DOHH2 (cell line): ENCODE data around the gene DDAH2.
"Not testable (repeated sequence)": the region's sequence is repeated elsewhere in the genome, so short reads cannot be mapped to it uniquely, and the experiment has no call there.

ENCODE experiments used
- H3F3A ChIP-seq: fragments of 200-600 bp; sonication (generic), shearing (Covaris generic); 2 replicates; pipeline ENCODE4 v1.6.0; 2016; ENCODE audit warnings: antibody characterized with exemption, mild to moderate bottlenecking; ENCODE audit not compliant: control insufficient read depth, insufficient read depth
- H3K27ac ChIP-seq: fragments of 200-600 bp; sonication (generic); 2 replicates; pipeline ENCODE4 v1.5.1; 2014; ENCODE audit warnings: low read depth, mild to moderate bottlenecking, low read length, moderate library complexity
- H3K27me3 ChIP-seq: fragments of 200-600 bp; sonication (generic); 2 replicates; pipeline ENCODE4 v1.6.1; 2014; ENCODE audit warnings: mild to moderate bottlenecking, low read length, mixed read lengths; ENCODE audit not compliant: control insufficient read depth
- H3K36me3 ChIP-seq: fragments of 200-600 bp; sonication (generic); 2 replicates; pipeline ENCODE4 v1.6.1; 2014; ENCODE audit warnings: mild to moderate bottlenecking, low read length, moderate library complexity, mixed read lengths; ENCODE audit not compliant: control insufficient read depth
- H3K4me1 ChIP-seq: fragments of 200-600 bp; sonication (generic); 2 replicates; pipeline ENCODE4 v1.6.1; 2014; ENCODE audit warnings: mild to moderate bottlenecking, low read length, mixed read lengths; ENCODE audit not compliant: control insufficient read depth
- H3K4me2 ChIP-seq: fragments of 200-600 bp; sonication (generic); 2 replicates; pipeline ENCODE4 v1.6.0; 2014; ENCODE audit warnings: mild to moderate bottlenecking, low read length, moderate library complexity
- H3K4me3 ChIP-seq: fragments of 200-600 bp; sonication (generic); 2 replicates; pipeline ENCODE4 v1.5.1; 2014; ENCODE audit warnings: mild to moderate bottlenecking, low read length, mixed read lengths
- H3K79me2 ChIP-seq: fragments of 200-600 bp; sonication (generic); 2 replicates; pipeline ENCODE4 v1.6.1; 2014; ENCODE audit warnings: mild to moderate bottlenecking, low read length, mixed read lengths; ENCODE audit not compliant: control insufficient read depth
- H3K9me2 ChIP-seq: fragments of 200-600 bp; sonication (generic); replicated peaks from 2 replicates; pipeline ENCODE4 v1.6.1; 2014; ENCODE audit warnings: mild to moderate bottlenecking, low read length, mixed read lengths; ENCODE audit not compliant: control insufficient read depth
- H3K9me3 ChIP-seq: fragments of 200-600 bp; sonication (generic); 2 replicates; pipeline ENCODE4 v1.6.1; 2014; ENCODE audit warnings: antibody characterized with exemption, low read length, mixed read lengths; ENCODE audit not compliant: control insufficient read depth, insufficient read depth
- H4K20me1 ChIP-seq: fragments of 200-600 bp; sonication (generic); 2 replicates; pipeline ENCODE4 v1.6.0; 2014; ENCODE audit warnings: low read depth, mild to moderate bottlenecking, antibody characterized with exemption, low read length, moderate library complexity; ENCODE audit not compliant: control insufficient read depth, insufficient read depth
- EZH2phosphoT487 ChIP-seq: fragments of 200-600 bp; sonication (generic); IDR thresholded peaks from 2 replicates; pipeline ENCODE4 v1.6.1; 2017; ENCODE audit warnings: borderline replicate concordance, mild to moderate bottlenecking, antibody characterized with exemption, low read length, moderate library complexity, mixed read lengths
- TF ChIP-seq, protein P1 (sequence below): fragments of 200-600 bp; sonication (generic); IDR thresholded peaks from one replicate; pipeline ENCODE4 v1.5.1; 2014; ENCODE audit warnings: antibody characterized with exemption, mild to moderate bottlenecking, low read depth, low read length; ENCODE audit not compliant: poor library complexity, severe bottlenecking

The DDAH2 gene

DNA sequence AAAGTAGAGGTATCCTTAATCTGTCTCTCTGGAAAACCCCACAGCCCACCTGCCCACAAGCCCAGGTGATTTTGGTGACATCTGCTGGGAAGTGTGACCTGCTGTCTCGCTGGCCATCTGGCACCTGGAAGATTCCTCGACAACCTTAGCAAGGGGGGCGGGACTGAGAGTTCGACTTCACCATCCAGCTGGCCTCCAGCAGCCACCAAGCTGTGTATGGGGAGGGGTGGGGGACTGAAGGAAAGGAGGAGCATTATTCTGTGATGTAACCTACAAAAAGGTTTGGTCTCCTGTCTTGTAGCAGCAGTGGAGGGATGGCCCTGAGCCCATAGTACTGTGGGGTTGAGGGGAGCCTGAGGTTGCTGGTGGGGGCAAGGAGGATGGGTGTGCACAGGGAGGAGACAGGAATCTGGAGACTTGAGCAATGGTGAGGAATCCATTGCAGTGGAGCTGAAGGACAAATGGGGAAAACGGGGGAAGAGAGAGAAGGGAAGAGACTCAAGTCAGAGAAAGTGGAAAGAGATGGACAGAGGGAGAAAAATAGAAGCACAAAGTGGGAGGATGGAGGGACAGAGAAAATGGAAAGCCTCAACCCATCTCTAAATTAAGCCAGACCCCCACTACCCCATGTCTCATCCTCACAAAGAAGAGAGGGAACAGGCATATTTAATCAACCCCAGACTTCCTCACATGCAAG, 18.4 kb downstream of the DDAH2 start:
- no peak overlapping the region for H3K4me2 ChIP-seq
- H3K4me1 ChIP-seq = peaks cover 5% of the 10 kb centered on the region; the same call in 1 of the 2 replicates
- H3K9me3 ChIP-seq = no peaks in the 10 kb centered on the region
- H4K20me1 ChIP-seq = no peaks in the 10 kb centered on the region
- H3K4me3 ChIP-seq = no peak overlapping the region
- no peaks in the 10 kb centered on the region for H3K9me2 ChIP-seq
- no peaks in the 10 kb centered on the region for H3K36me3 ChIP-seq
- peaks cover 3% of the 10 kb centered on the region; the same call in 1 of the 2 replicates for H3F3A ChIP-seq
- no peaks in the 10 kb centered on the region for H3K79me2 ChIP-seq
- TF ChIP-seq EZH2phosphoT487 = no peak
- TF ChIP-seq, protein P1, sequence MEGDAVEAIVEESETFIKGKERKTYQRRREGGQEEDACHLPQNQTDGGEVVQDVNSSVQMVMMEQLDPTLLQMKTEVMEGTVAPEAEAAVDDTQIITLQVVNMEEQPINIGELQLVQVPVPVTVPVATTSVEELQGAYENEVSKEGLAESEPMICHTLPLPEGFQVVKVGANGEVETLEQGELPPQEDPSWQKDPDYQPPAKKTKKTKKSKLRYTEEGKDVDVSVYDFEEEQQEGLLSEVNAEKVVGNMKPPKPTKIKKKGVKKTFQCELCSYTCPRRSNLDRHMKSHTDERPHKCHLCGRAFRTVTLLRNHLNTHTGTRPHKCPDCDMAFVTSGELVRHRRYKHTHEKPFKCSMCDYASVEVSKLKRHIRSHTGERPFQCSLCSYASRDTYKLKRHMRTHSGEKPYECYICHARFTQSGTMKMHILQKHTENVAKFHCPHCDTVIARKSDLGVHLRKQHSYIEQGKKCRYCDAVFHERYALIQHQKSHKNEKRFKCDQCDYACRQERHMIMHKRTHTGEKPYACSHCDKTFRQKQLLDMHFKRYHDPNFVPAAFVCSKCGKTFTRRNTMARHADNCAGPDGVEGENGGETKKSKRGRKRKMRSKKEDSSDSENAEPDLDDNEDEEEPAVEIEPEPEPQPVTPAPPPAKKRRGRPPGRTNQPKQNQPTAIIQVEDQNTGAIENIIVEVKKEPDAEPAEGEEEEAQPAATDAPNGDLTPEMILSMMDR = no peak
- H3K27ac ChIP-seq = no peak overlapping the region
- peaks cover 47% of the 10 kb centered on the region for H3K27me3 ChIP-seq

- not testable (repeated sequence) for H3K27ac ChIP-seq, H3F3A ChIP-seq, H3K36me3 ChIP-seq, H3K4me1 ChIP-seq, H3K9me2 ChIP-seq, H3K4me3 ChIP-seq, H3K79me2 ChIP-seq, H3K9me3 ChIP-seq, H3K4me2 ChIP-seq, H4K20me1 ChIP-seq
- peaks cover 40% of the 10 kb centered on the region for H3K27me3 ChIP-seq
Measured at GRCh38 chr6:31709157-31709556, 19.9 kb downstream of the DDAH2 start.

GRCh38 chr6:31708224-31708623, 20.9 kb downstream of the DDAH2 start:
- H3K9me2 ChIP-seq = no peaks in the 10 kb centered on the region
- H3K36me3 ChIP-seq = no peaks in the 10 kb centered on the region
- H3K4me3 ChIP-seq = no peak overlapping the region
- H3K9me3 ChIP-seq = no peaks in the 10 kb centered on the region
- no peaks in the 10 kb centered on the region for H3K79me2 ChIP-seq
- TF ChIP-seq EZH2phosphoT487 = no peak
- TF ChIP-seq, protein P1 = no peak
- H3K4me1 ChIP-seq = peaks cover 12% of the 10 kb centered on the region
- no peak overlapping the region for H3K4me2 ChIP-seq
- no peak overlapping the region for H3K27ac ChIP-seq
- peaks cover 34% of the 10 kb centered on the region for H3K27me3 ChIP-seq
- peaks cover 6% of the 10 kb centered on the region for H3F3A ChIP-seq
- no peaks in the 10 kb centered on the region for H4K20me1 ChIP-seq

DNA sequence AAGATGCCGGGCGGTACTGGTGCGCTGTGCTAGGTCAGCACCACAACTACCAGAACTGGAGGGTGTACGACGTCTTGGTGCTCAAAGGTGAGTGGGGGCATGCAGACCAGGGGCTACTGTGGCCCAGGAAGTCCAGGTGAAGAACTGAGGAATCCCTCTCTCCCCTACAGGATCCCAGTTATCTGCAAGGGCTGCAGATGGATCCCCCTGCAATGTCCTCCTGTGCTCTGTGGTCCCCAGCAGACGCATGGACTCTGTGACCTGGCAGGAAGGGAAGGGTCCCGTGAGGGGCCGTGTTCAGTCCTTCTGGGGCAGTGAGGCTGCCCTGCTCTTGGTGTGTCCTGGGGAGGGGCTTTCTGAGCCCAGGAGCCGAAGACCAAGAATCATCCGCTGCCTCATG, 21.4 kb downstream of the DDAH2 start:
- Histone ChIP-seq H3K27me3 (peaks cover 29% of the 10 kb centered on the region), H3K27ac (no peak overlapping the region), H3F3A (peaks cover 6% of the 10 kb centered on the region), H3K9me3 (no peaks in the 10 kb centered on the region), H3K36me3 (no peaks in the 10 kb centered on the region), H3K9me2 (no peaks in the 10 kb centered on the region), H3K4me2 (no peak overlapping the region), H4K20me1 (no peaks in the 10 kb centered on the region), H3K79me2 (peaks cover 1% of the 10 kb centered on the region), H3K4me1 (peaks cover 12% of the 10 kb centered on the region), H3K4me3 (no peak overlapping the region)
- TF ChIP-seq, protein P1 = no peak
- no peak for TF ChIP-seq EZH2phosphoT487
